K562 (cell line): ENCODE data around the gene SCNN1A. TPM values are rescaled to one million over a fixed set of nuclear protein-coding genes. Genes with fewer than 3 reads are reported as not detected.

Experiments
- ATAC-seq: fragments of 200-7000 bp; cut with Tn5 transposase; 3 replicates; pipeline ENCODE4 v1.9.1; 2020; ENCODE audit warnings: moderate library complexity
- BruUV-seq: library from RNA; stranded (reverse); fragments of 400-500 nt; replicated peaks from 2 replicates; lab custom pipeline; 2021; lab: Mats Ljungman, UMichigan
- CTCF ChIA-PET: fragments of 300-600 bp; formaldehyde crosslinking; extraction: SDS; loops from one replicate; lab custom pipeline; 2021; ENCODE audit warnings: low intra/inter-chr PET ratio; lab: Yijun Ruan, JAX
- POLR2A ChIA-PET: fragments of 300-600, 350-650 bp; sonication (Branson Sonifier 250); formaldehyde crosslinking; extraction: SDS; loops from one replicate; lab custom pipeline; 2021; ENCODE audit warnings: antibody characterized with exemption, inconsistent platforms; lab: Yijun Ruan, JAX
- DNase-seq, 4 experiments: peaks; one replicate each; pipeline versions ENCODE4 v3.0.0 to v3.0.0-alpha.2; 2011 to 2018; ENCODE audit warnings: low spot score in 3 of 4, mixed read lengths in 3 of 4; ENCODE audit errors: extremely low read depth in 1 of 4
- FAIRE-seq: peaks from 2 replicates; lab custom pipeline; 2011; peaks lifted over from hg19 to GRCh38; lab: Jason Lieb, UNC
- H2AFZ ChIP-seq: 2 replicates; pipeline ENCODE4 v1.6.0; 2011; ENCODE audit warnings: low read depth, low read length, control low read depth, inconsistent platforms
- H3K27ac ChIP-seq: fragments of 200-600 bp; 3 replicates; pipeline ENCODE4 v1.8.0; 2011; ENCODE audit warnings: low read depth, mild to moderate bottlenecking, control low read depth, inconsistent platforms, low read length, moderate library complexity, mixed read lengths; ENCODE audit errors: extremely low read depth
- H3K27me3 ChIP-seq, 2 experiments: fragments of 300-600 bp in 1 of 2; 2 replicates in 1 of 2; 3 replicates in 1 of 2; pipeline versions ENCODE4 v1.6.0 to v1.8.0; 2011; ENCODE audit warnings: inconsistent platforms in 2 of 2, low read length in 2 of 2, mild to moderate bottlenecking in 1 of 2, mixed read lengths in 1 of 2, moderate library complexity in 1 of 2; ENCODE audit not compliant: control insufficient read depth in 2 of 2, insufficient read depth in 2 of 2
- H3K36me3 ChIP-seq: fragments of 300-600 bp; 3 replicates; pipeline ENCODE4 v1.8.0; 2011; ENCODE audit warnings: mild to moderate bottlenecking, low read length, inconsistent platforms; ENCODE audit not compliant: control insufficient read depth, insufficient read depth
- H3K4me1 ChIP-seq, 2 experiments: fragments of 200-600 bp in 1 of 2; replicated peaks in 1 of 2; 2 replicates in 1 of 2; 3 replicates in 1 of 2; pipeline versions ENCODE4 v1.5.1 to v1.8.0; 2011; ENCODE audit warnings: inconsistent platforms in 2 of 2, low read length in 2 of 2, mild to moderate bottlenecking in 1 of 2, mixed read lengths in 1 of 2, moderate library complexity in 1 of 2; ENCODE audit not compliant: control insufficient read depth in 2 of 2, insufficient read depth in 2 of 2
- H3K4me2 ChIP-seq: 2 replicates; pipeline ENCODE4 v1.6.1; 2011; ENCODE audit warnings: low read length, control low read depth, inconsistent platforms, mixed read lengths; ENCODE audit not compliant: insufficient read depth
- H3K4me3 ChIP-seq: fragments of 200-600 bp; sonication (generic), shearing (Covaris generic); 2 replicates; pipeline ENCODE4 v1.5.1; 2016; ENCODE audit warnings: control low read depth, inconsistent platforms
- H3K79me2 ChIP-seq: fragments of 200-600 bp; 3 replicates; pipeline ENCODE4 v1.8.0; 2011; ENCODE audit warnings: low read length, inconsistent platforms; ENCODE audit not compliant: control insufficient read depth, insufficient read depth
- H3K9ac ChIP-seq, 2 experiments: 2 replicates each; pipeline versions ENCODE4 v1.6.0 to v1.6.1; 2011; ENCODE audit warnings: low read depth in 2 of 2, low read length in 2 of 2, control low read depth in 1 of 2, inconsistent platforms in 1 of 2, mild to moderate bottlenecking in 1 of 2, mixed read lengths in 1 of 2; ENCODE audit not compliant: insufficient read depth in 1 of 2
- H3K9me1 ChIP-seq: one replicate; pipeline ENCODE4 v1.6.0; 2011; ENCODE audit warnings: inconsistent platforms, mild to moderate bottlenecking, low read length, moderate library complexity; ENCODE audit not compliant: control insufficient read depth, insufficient read depth
- H3K9me3 ChIP-seq: replicated peaks from 2 replicates; pipeline ENCODE4 v1.5.1; 2011; ENCODE audit warnings: low read depth, low read length, inconsistent platforms; ENCODE audit not compliant: control insufficient read depth, insufficient read depth
- H4K20me1 ChIP-seq: replicated peaks from 2 replicates; pipeline ENCODE4 v1.6.1; 2011; ENCODE audit warnings: low read length, inconsistent platforms, mixed read lengths; ENCODE audit not compliant: control insufficient read depth, insufficient read depth
- HEY1 ChIP-seq: fragments of 250-450 bp; sonication (Bioruptor Pico); IDR thresholded peaks from 2 replicates; pipeline ENCODE4 v1.5.0; 2020; ENCODE audit warnings: mild to moderate bottlenecking, moderate library complexity, borderline replicate concordance
- MAZ ChIP-seq, 2 experiments: fragments of 450-650 bp in 1 of 2; sonication (generic) in 1 of 2; formaldehyde crosslinking; IDR thresholded peaks in 1 of 2; conservative IDR thresholded peaks in 1 of 2; 2 replicates each; pipeline versions ENCODE4 v1.4.0 to v1.5.0; 2020; ENCODE audit warnings: mild to moderate bottlenecking in 1 of 2, missing genetic modification reagents in 1 of 2
- PHF8 ChIP-seq: fragments of 200-600 bp; sonication (generic); IDR thresholded peaks from 2 replicates; pipeline ENCODE4 v1.6.1; 2012; ENCODE audit warnings: mixed run types, mild to moderate bottlenecking, inconsistent platforms, low read length, moderate library complexity, borderline replicate concordance
- PPARD ChIP-seq: fragments of 250-450 bp; sonication (Bioruptor Pico); IDR thresholded peaks from 2 replicates; pipeline ENCODE4 v1.8.0; 2022; ENCODE audit warnings: inconsistent platforms, mild to moderate bottlenecking, moderate library complexity
- RB1 ChIP-seq: fragments of 450-650 bp; IDR thresholded peaks from 2 replicates; pipeline ENCODE4 v1.6.1; 2017; ENCODE audit warnings: low read depth, mild to moderate bottlenecking
- ZNF224 ChIP-seq: sonication (generic); formaldehyde crosslinking; IDR thresholded peaks from 2 replicates; pipeline ENCODE4 v1.8.0; 2022; ENCODE audit warnings: mild to moderate bottlenecking, missing genetic modification reagents
- ZNF589 ChIP-seq: fragments of 200-800 bp; sonication (Bioruptor generic); IDR thresholded peaks from 2 replicates; pipeline ENCODE4 v1.6.1; 2016; ENCODE audit warnings: low read depth, missing genetic modification characterization, missing compliant biosample characterization
- WGBS: fragments of 100-300 bp; shearing (Covaris generic); methylation state at CpG from one replicate; pipeline ENCODE4 v1.1.6; 2016; ENCODE audit warnings: low coverage, mixed read lengths; ENCODE audit not compliant: insufficient coverage; ENCODE audit errors: missing lambda C conversion rate; 5-methylcytosine and 5-hydroxymethylcytosine counted together
- in situ Hi-C: fragments of 300-500 bp; cut with MboI; formaldehyde crosslinking; loops from 4 replicates; pipeline ENCODE4 v1.15.0; 2018; ENCODE audit warnings: inconsistent platforms, mixed read lengths
- intact Hi-C: fragments of 100-400 bp; cut with micrococcal nuclease; formaldehyde crosslinking; loops from 2 replicates; pipeline ENCODE4 v1.14.2; 2022
- polyA plus RNA-seq, 8 experiments: library from polyadenylated mRNA; depleted of rRNA in 4 of 8; stranded (reverse) in 5 of 8; unstranded in 3 of 8; fragments of >200 nt; fragmentation: Nextera tagmentation in 2 of 8; fragmentation: Illumina TruSeq in 1 of 8; extraction: Ambion mirVana in 2 of 8; extraction: Trizol in 1 of 8; gene quantifications; 2 replicates each; pipeline versions ENCODE4 v1.2.1 to v1.2.3, GENCODE V29; 2011 to 2014; ENCODE audit warnings: inconsistent platforms in 1 of 8, missing spikeins in 1 of 8
- total RNA-seq, 7 experiments: library from RNA; depleted of rRNA in 6 of 7; stranded (reverse); fragments of >200 nt in 6 of 7; fragmentation: Illumina TruSeq in 2 of 7; extraction: Trizol in 2 of 7; gene quantifications; 2 replicates each; pipeline versions ENCODE4 v1.2.1 to v1.2.3, GENCODE V29; 2011 to 2021; ENCODE audit warnings: low replicate concordance in 1 of 7
- TF ChIP-seq, protein P1 (sequence below): fragments of 250-450 bp; sonication (Bioruptor Pico); IDR thresholded peaks from 2 replicates; pipeline ENCODE4 v1.4.0; 2020; ENCODE audit warnings: mild to moderate bottlenecking, moderate library complexity, borderline replicate concordance

Gene SCNN1A
- total and polyA plus RNA-seq, 9 of the 15 experiments (the other 6 are each of a cell fraction or from before 2014, with no cell fraction given): 0.15 to 0.49 (median 0.32) TPM; not detected in 5

DNA sequence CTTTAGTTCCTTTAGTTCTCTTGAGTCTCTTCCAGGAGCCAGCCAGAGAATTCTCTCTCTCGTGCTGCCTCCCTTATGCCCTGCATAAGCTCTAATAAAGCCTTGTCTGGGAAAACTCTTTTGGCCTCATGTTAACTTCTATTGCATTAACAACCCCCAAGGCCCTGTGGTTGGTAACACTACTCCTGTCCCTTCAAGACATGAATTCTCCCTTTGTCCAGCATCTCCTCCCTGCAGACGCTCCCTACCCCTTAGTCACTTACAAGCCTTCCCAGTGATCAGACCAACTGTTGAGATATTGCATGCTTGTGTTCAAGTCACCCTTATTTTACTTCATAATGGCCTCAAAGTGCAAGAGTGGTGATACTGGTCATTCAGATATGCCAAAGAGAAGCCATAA is 20.7 kb upstream of the SCNN1A start:
- no TSS peak for BruUV-seq
- Histone ChIP-seq H3K27ac (no peak overlapping the region), H3K4me1 (peaks cover 9 to 10% of the 10 kb centered on the region in 2 experiments; a peak in 4 of 5 replicates), H3K27me3 (no peaks in the 10 kb centered on the region), H3K79me2 (no peaks in the 10 kb centered on the region), H3K9ac (no peak overlapping the region; a peak in 1 of 4 replicates), H3K9me1 (no peaks in the 10 kb centered on the region), H3K9me3 (no peaks in the 10 kb centered on the region), H2AFZ (no peak overlapping the region), H4K20me1 (no peaks in the 10 kb centered on the region; the same call in 1 of the 2 replicates)
- in situ Hi-C loops: no loop called here
- CTCF ChIA-PET: no interaction called here
- intact Hi-C loops: no loop called here
- no peak for FAIRE-seq
- ATAC-seq: no peak
- DNase-seq: no peak
- WGBS: 76% methylated on average over 2 of the region's 2 CpGs
- POLR2A ChIA-PET: no interaction called here
- TF ChIP-seq MAZ (CRISPR knock-in tag; conservative IDR thresholded peaks at IDR 0.05 in 1 of 2, IDR thresholded peaks at IDR 0.05 in 1 of 2) (no peak), RB1 (no peak), PHF8 (no peak), ZNF589 (no peak), PPARD (CRISPR knock-in tag) (no peak), ZNF224 (CRISPR knock-in tag) (no peak), HEY1 (CRISPR knock-in tag) (no peak)
- TF ChIP-seq, protein P1, sequence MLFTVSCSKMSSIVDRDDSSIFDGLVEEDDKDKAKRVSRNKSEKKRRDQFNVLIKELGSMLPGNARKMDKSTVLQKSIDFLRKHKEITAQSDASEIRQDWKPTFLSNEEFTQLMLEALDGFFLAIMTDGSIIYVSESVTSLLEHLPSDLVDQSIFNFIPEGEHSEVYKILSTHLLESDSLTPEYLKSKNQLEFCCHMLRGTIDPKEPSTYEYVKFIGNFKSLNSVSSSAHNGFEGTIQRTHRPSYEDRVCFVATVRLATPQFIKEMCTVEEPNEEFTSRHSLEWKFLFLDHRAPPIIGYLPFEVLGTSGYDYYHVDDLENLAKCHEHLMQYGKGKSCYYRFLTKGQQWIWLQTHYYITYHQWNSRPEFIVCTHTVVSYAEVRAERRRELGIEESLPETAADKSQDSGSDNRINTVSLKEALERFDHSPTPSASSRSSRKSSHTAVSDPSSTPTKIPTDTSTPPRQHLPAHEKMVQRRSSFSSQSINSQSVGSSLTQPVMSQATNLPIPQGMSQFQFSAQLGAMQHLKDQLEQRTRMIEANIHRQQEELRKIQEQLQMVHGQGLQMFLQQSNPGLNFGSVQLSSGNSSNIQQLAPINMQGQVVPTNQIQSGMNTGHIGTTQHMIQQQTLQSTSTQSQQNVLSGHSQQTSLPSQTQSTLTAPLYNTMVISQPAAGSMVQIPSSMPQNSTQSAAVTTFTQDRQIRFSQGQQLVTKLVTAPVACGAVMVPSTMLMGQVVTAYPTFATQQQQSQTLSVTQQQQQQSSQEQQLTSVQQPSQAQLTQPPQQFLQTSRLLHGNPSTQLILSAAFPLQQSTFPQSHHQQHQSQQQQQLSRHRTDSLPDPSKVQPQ (CRISPR knock-in tag): no peak
- TF ChIP-seq, all 486 proteins: peak for 0
- Histone ChIP-seq H3K4me2 (no peak overlapping the region), H3K36me3 (peaks cover 10% of the 10 kb centered on the region; the same call in 1 of the 3 replicates), H3K4me3 (no peak overlapping the region)
